Head of caudate nucleus (tissue), 42 donors: Measurements from ENCODE around the gene HBA2.
"Not testable (repeated sequence)": the region's sequence is repeated elsewhere in the genome, so short reads cannot be mapped to it uniquely, and the experiment has no call there.

Experiments
- DNase-seq, 42 donors: peaks; one replicate each; pipeline versions ENCODE4 v3.0.0 to v3.0.0-alpha.2; 2020 to 2021; ENCODE audit warnings: mixed read lengths in 7 of 42
- intact Hi-C: fragments of 100-400 bp; cut with DNase I; formaldehyde crosslinking; loops from one replicate; pipeline ENCODE4 v1.15.0; 2022

The HBA2 gene

DNA sequence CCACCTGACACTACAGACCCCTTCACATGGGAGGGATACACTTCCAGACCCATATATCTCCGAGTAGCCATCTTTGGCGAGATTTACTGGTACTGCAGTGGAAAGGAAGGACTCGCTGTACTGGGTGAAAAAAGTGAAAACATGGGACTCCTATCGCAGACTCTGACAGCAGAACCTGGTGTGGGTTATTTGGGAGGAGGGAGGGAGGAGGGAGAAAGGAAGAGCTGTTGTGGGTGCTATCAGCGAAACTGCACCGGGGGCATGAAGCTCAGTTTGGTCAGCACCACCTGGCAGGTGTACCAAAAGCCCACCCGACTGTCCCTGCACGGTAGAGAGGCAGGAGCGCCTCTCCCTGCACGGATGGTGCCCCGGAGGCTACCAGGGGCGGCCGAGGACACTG is 12.5 kb downstream of the HBA2 start:
- intact Hi-C loops, result no loop called here
- no peak for DNase-seq

DNA sequence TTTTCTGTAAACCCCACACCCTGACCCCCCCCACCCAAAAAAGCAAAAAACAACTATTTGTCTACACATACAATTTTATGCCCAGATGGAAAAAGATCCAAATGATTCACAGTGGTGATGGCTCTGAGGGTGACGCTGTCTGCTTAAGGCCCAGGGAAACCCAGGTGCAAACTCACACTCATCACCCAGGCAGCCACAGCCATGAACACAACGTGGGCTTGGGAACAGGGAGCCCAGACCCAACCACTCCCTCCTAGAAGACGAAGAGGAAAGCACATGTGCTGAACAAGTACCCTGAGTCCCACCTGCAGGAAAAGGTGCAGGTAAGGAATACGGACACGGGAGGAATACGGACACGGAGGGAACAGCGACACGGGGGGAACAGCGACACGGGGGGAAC is 13.0 kb downstream of the HBA2 start:
- intact Hi-C loops, result no loop called here
- DNase-seq, result peak in 8 of 42 donors; percentile 9 to 54 (median 30)

DNA sequence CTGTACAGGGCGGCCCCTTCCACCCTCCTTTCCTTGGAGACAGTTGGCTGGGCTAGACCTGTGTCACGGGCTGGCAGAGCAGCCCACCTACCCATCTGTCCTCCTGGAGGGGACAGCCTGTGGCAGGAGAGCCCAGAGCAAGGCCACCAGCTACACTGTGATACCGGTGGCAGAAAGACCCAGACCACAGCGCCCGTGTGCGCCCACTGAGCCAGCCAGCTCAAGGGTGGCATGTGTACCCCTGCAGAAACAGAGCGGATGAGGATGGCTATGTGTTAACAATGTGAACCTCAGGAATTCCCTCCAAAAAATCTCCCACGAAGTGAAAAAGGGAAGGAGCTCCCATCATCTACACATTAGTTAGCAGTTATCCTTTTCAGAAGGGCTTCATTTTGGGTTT is 14.7 kb downstream of the HBA2 start:
- intact Hi-C loops, result no loop called here
- DNase-seq, result no peak

DNA sequence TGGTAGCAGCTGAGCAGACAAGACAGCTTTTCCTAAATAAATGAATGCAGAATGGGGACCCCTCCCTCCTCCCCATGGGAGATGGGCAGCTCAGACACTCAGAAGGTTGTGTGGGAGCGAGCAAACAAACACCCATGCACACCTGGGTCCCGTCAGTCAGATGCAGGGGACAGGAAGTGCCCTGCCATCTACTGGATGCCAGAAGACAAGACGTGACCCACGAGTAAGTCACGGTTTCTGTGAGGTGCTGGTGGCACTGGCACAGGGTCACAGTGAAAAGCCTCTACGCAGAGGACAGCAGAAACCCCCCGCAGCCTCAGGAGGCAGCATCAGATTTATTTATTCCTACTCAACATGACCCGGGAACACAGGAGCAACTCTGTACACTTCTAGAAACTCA is 16.0 kb downstream of the HBA2 start:
- no peak for DNase-seq

DNA sequence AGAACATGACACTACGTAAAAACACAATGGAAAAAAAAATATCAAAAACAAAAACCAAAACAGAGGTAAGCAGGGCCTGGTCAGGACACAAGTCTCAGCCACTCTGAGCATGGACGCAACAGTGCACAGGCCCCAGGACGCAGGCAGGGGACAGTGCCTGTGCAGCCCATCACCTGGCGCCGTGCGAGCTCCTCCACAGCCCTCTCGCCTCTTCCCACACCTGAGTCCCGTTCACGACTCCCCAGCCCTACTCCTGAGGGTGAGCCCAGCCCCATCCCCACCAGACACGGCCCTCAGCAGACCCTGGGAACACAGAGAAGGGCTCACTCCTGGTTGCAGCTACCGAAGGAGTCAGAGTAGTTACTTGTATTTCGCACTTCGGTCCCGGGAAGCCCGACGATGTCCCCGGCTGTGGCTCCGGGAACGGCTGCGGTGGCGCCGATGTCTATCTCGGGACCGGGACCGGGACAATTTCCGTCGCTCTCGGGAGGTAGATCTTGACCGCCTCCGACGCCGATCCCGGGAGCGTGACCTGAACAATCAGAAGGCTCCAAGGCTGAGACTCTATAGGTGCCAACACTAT is 17.0 kb downstream of the HBA2 start:
- intact Hi-C loops, result no loop called here
- DNase-seq, result no peak

More for the DNA sequence above, 16.0 kb downstream of the HBA2 start:
- intact Hi-C loops, result no loop called here

DNA sequence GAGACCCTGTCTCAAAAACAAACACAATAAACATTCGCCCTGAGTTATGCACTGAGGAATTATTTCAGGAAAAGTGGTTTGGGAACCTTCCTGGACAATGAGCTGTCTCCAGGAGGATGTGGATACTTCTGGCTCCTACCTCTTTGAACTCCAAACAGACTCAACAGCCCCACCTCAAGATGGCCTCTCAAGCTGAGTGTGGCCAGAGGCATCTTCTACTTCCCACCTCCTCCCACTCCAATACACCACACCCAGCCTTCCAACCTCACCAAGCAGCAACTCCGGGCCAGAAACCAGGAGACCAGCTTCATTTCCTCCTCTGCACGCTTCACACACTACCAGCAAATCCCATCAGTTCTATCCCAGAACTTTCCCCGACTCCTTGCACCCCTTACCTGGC is 19.2 kb downstream of the HBA2 start:
- intact Hi-C loops, result no loop called here
- DNase-seq, result no peak

DNA sequence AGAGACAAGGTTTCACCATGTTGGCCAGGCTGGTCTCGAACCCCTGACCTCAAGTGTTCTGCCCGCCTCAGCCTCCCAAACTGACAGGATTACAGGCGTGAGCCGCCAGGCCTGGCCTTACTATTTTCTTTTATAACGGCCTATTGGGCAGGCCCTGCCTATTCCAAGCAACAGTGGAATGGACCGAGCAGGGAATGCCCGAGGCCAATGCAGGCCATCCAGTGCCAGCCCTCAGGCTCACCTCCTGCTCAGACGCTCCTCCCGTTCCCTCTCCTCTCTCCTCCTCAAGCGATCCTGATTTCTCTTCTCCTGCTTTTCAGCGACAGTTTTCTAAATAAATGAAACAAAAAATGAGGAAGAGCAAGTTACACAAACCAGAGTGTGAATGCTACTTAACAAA is 20.0 kb downstream of the HBA2 start:
- intact Hi-C loops, result no loop called here
- DNase-seq, result no peak

DNA sequence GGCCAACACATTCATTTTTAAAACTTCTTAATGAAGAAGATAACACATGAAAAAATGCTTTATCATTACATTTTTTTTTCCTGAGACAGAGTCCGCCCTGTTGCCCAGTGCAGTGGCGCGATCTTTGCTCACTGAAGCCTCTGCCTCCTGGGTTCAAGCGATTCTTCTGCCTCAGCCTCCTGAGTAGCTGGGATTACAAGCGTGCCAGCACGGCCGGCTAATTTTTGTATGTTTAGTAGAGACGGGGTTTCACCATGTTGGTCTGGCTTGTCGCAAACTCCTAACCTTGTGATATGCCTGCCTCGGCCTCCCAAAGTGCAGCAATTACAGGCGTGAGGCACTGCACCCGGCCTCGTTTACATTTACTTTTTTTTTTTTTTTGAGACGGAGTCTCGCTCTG is 20.8 kb downstream of the HBA2 start:
- no peak for DNase-seq
- intact Hi-C loops, result no loop called here

DNA sequence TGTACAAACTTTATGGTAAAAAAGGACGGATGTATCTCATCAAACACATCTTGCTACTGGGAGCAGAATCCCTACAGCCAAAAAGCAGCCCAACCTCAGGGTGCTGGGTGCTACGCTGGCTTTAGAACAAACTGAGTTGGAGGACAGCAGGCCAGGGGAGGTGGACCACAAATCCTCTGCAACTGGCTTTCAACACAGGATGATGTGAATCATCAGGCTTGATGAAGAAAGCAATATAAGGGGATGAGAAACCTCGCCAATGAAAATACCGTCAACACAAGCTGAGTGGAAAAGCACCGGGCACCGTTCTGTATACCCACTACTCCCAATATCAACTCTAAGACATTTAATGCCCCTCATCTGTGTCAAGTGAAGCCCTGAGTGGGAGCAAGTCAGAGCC is 21.8 kb downstream of the HBA2 start:
- intact Hi-C loops, result no loop called here
- DNase-seq, result no peak

DNA sequence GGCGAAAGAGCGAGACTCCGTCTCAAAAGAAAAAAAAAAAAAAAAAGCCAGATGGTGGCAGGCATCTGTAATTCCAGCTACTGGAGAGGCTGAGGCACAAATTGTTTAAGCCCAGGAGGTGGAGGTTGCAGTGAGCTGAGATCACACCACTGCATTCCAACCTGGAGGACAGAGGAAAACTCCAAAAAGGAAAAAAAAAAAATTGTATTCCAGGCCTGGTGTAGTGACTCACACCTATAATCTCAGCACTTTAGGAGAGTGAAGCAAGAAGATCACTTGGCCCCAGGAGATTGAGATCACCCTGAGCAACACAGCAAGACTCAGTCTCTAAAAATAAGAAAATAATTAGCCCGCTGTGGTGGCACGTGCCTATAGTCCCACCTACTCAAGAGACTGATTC is 27.7 kb downstream of the HBA2 start:
- no peak for DNase-seq
- intact Hi-C loops, result no loop called here

DNA sequence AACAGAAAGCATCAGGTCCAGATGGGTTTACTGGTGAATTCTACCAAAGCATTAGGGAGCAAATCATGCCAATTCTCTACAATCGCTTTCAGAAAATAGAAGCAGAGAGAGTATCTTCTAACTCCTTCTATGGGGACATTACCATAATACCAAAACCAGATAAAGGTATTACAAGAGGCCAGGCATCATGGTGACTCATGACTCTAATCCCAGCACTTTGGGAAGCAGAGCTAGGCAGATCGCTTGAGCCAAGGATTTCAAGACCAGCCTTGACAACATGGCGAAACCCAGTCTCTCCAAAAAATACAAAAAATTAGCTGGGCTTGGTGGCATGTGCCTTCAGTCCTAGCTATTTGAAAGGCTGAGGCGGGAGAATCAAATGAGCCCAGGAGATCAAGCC is 30.6 kb downstream of the HBA2 start:
- intact Hi-C loops, result no loop called here
- DNase-seq, result no peak

DNA sequence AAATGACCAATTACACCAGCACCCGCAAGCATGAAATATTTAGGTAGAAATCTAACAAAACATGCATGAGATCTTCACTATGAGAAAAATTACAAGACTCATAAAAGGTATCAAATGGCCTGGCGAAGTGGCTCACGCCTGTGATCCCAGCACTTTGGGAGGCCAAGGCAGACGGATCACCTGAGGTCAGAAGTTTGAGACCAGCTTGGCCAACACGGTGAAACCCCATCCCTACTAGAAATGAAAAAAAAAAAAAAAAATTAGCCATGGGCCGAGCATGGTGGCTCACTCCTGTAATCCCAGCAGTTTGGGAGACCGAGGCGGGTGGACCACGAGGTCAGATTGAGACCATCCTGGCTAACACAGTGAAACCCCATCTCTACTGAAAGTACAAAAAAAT is 31.4 kb downstream of the HBA2 start:
- intact Hi-C loops, DNase-seq: not testable (repeated sequence)

DNA sequence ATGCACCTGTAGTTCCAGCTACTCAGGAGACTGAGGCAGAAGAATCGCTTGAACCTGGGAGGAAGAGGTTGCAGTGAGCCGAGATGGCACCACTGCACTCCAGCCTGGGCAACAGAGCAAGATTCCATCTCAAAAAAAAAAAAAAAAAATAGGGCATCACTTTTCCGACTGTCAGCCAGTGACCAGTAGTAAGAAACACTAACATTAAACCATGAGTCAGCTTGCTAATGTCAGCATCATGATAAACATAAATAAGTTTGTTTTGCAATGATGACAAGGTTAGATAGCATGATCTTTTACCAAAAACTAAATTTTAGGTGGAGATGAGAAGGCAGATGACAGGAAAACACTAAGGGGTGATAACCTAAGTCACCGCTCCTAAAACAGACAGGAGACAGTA is 36.7 kb downstream of the HBA2 start:
- intact Hi-C loops, DNase-seq: not testable (repeated sequence)

DNA sequence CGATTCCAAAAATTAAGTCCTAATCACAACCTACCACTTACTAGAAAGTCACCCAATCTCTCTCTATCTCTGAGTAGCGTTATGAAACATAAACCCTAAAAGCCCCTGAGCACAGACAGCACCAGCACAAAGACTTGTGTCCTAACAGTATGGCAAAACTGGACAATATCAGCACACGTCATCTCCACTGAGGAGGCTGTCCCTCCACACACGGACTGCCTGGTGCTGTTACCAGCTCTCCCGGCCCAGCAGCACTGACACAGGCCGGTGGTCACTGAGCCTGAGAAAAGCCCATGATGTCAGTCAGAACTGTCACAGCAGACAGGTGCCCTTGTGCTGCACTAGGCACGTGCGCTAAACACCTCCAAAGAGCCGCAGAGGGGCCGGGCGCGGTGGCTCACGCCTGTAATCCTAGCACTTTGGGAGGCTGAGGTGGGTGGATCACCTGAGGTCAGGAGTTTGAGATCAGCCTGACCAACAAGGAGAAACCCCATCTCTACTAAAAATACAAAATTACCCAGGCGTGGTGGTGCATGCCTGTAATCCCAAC is 39.0 kb downstream of the HBA2 start:
- intact Hi-C loops, DNase-seq: not testable (repeated sequence)

DNA sequence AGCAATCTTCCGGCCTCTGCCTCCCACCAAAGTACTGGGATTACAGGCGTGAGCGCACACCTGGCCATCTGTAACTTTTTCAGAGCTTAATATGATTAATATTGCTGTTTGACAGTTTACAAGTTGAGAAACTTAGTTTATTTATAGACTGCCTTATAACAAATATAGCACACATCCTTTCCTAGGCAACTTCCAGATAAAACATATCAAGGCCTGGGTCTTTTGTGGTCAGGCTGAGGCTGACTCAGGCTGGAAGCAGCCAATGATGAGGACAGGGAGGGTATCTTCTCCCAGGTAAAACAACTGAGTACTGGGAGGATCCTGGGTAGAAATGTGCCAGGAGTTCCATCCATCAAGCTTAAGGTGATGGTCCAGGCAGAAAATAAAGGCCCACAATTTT is 40.3 kb downstream of the HBA2 start:
- DNase-seq, result no peak
- intact Hi-C loops, result no loop called here

DNA sequence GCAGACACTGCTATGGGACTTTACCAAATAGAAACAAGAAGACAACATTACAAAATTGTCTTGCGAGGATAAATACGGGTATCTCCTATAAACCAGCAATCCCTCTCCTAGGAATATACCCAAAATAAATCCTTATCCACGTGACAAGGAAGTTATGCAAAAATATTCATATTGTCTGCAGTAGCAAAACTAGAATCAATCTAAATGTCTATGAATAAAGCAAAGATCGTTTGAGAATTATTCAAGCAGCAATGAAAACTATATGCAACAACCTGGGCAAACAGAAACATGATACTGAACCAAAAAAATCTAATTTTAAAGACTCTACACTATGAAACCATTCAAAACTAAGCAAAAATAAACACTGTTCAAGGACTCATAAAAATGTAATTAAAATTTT is 47.3 kb downstream of the HBA2 start:
- DNase-seq, result no peak
- intact Hi-C loops, result no loop called here
